Neural cell (in vitro differentiated cells): ENCODE data around the gene TBATA. TPM values are rescaled to one million over a fixed set of nuclear protein-coding genes. Genes with fewer than 3 reads are reported as not detected.

Experiments
- H2AFZ ChIP-seq: fragments of 200-600, 300-800 bp; sonication (generic), shearing (Covaris generic); 2 replicates; pipeline ENCODE4 v1.6.0; 2014; ENCODE audit warnings: low read depth, mild to moderate bottlenecking, antibody characterized with exemption, low read length, moderate library complexity
- H3F3A ChIP-seq: fragments of 200-600 bp; shearing (Covaris generic); 2 replicates; pipeline ENCODE4 v1.6.1; 2016; ENCODE audit warnings: mild to moderate bottlenecking, moderate library complexity, mixed read lengths, antibody characterized with exemption, low read length; ENCODE audit not compliant: insufficient read depth, poor library complexity, severe bottlenecking
- H3K27ac ChIP-seq: fragments of 200-600, 300-800 bp; sonication (generic), shearing (Covaris generic); 2 replicates; pipeline ENCODE4 v1.5.1; 2014; ENCODE audit warnings: mild to moderate bottlenecking, low read length, moderate library complexity
- H3K27me3 ChIP-seq: fragments of 300-800, 200-600 bp; sonication (generic), shearing (Covaris generic); 2 replicates; pipeline ENCODE4 v1.6.0; 2014; ENCODE audit warnings: mild to moderate bottlenecking, low read depth, low read length, moderate library complexity; ENCODE audit not compliant: insufficient read depth
- H3K36me3 ChIP-seq: fragments of 300-800, 200-600 bp; sonication (generic), shearing (Covaris generic); 2 replicates; pipeline ENCODE4 v1.5.1; 2014; ENCODE audit warnings: mild to moderate bottlenecking, antibody characterized with exemption, low read length, moderate library complexity; ENCODE audit not compliant: insufficient read depth
- H3K4me2 ChIP-seq: fragments of 300-800, 200-600 bp; sonication (generic), shearing (Covaris generic); 2 replicates; pipeline ENCODE4 v1.6.0; 2014; ENCODE audit warnings: mild to moderate bottlenecking, low read length
- H3K4me3 ChIP-seq: fragments of 300-800, 200-600 bp; sonication (generic), shearing (Covaris generic); 2 replicates; pipeline ENCODE4 v1.5.1; 2014; ENCODE audit warnings: mild to moderate bottlenecking, low read length, moderate library complexity
- H3K79me2 ChIP-seq: fragments of 200-600 bp; shearing (Covaris generic); replicated peaks from 2 replicates; pipeline ENCODE4 v1.6.0; 2014; ENCODE audit warnings: mild to moderate bottlenecking, low read length, moderate library complexity; ENCODE audit not compliant: insufficient read depth
- H3K9ac ChIP-seq: fragments of 300-800, 200-600 bp; sonication (generic), shearing (Covaris generic); 2 replicates; pipeline ENCODE4 v1.6.1; 2016; ENCODE audit warnings: mild to moderate bottlenecking, low read length, mixed read lengths
- H3K9me2 ChIP-seq: fragments of 200-600 bp; shearing (Covaris generic); 2 replicates; pipeline ENCODE4 v1.6.1; 2016; ENCODE audit warnings: mild to moderate bottlenecking, low read length, mixed read lengths; ENCODE audit not compliant: insufficient read depth
- H3K9me3 ChIP-seq: fragments of 200-600, 300-800 bp; sonication (generic), shearing (Covaris generic); 2 replicates; pipeline ENCODE4 v1.6.1; 2016; ENCODE audit warnings: mild to moderate bottlenecking, mixed run types, low read length, moderate library complexity, mixed read lengths
- H4K20me1 ChIP-seq: fragments of 200-600 bp; shearing (Covaris generic); 2 replicates; pipeline ENCODE4 v1.6.1; 2016; ENCODE audit warnings: mild to moderate bottlenecking, mixed run types; ENCODE audit not compliant: insufficient read depth
- EP300 ChIP-seq: fragments of 450-650 bp; conservative IDR thresholded peaks from 2 replicates; pipeline ENCODE4 v1.6.1; 2014; ENCODE audit warnings: antibody characterized with exemption, mild to moderate bottlenecking, moderate library complexity; ENCODE audit not compliant: poor library complexity, severe bottlenecking
- EZH2 ChIP-seq: fragments of 200-600, 300-800 bp; shearing (Covaris generic), sonication (generic); IDR thresholded peaks from 2 replicates; pipeline ENCODE4 v1.6.1; 2014; ENCODE audit warnings: antibody characterized with exemption, low read length, borderline replicate concordance, mild to moderate bottlenecking; ENCODE audit not compliant: insufficient read depth, poor library complexity, severe bottlenecking
- MXI1 ChIP-seq: fragments of 450-650 bp; conservative IDR thresholded peaks from 2 replicates; pipeline ENCODE4 v1.6.1; 2014; ENCODE audit warnings: antibody characterized with exemption, mild to moderate bottlenecking; ENCODE audit not compliant: poor library complexity, severe bottlenecking
- POLR2AphosphoS5 ChIP-seq: IDR thresholded peaks from 2 replicates; pipeline ENCODE4 v1.6.1; 2012
- RAD21 ChIP-seq: fragments of 450-650 bp; conservative IDR thresholded peaks from 2 replicates; pipeline ENCODE4 v1.6.1; 2014; ENCODE audit warnings: antibody characterized with exemption, mild to moderate bottlenecking, moderate library complexity
- REST ChIP-seq: IDR thresholded peaks from 2 replicates; pipeline ENCODE4 v1.6.1; 2012; ENCODE audit warnings: borderline replicate concordance
- SMC3 ChIP-seq: fragments of 450-650 bp; conservative IDR thresholded peaks from 2 replicates; pipeline ENCODE4 v1.6.1; 2014; ENCODE audit warnings: antibody characterized with exemption, mild to moderate bottlenecking, moderate library complexity; ENCODE audit not compliant: poor library complexity
- TAF1 ChIP-seq: IDR thresholded peaks from 2 replicates; pipeline ENCODE4 v1.6.1; 2012; ENCODE audit warnings: low read depth
- polyA plus RNA-seq: library from polyadenylated mRNA; depleted of rRNA; stranded (reverse); fragments of >200 nt; gene quantifications from 2 replicates; pipeline ENCODE4 v1.2.3, GENCODE V29; 2014
- TF ChIP-seq, protein P1 (sequence below): fragments of 450-650 bp; IDR thresholded peaks from 2 replicates; pipeline ENCODE4 v1.5.1; 2014; ENCODE audit warnings: antibody characterized with exemption, mild to moderate bottlenecking, moderate library complexity; ENCODE audit not compliant: poor library complexity, severe bottlenecking

Gene TBATA
- polyA plus RNA-seq, 1 donor from 2014 or later = not detected

GRCh38 chr10:70738006-70738760 lies 47.0 kb downstream of the TBATA start:
- no peak overlapping the region for H2AFZ ChIP-seq
- no peak overlapping the region for H3K27ac ChIP-seq
- no peak overlapping the region for H3K4me3 ChIP-seq
- H3F3A ChIP-seq = no peaks in the 10 kb centered on the region
- H3K9ac ChIP-seq = no peak overlapping the region
- no peaks in the 10 kb centered on the region for H3K9me3 ChIP-seq
- H3K27me3 ChIP-seq = no peaks in the 10 kb centered on the region
- H3K36me3 ChIP-seq = no peaks in the 10 kb centered on the region
- H3K9me2 ChIP-seq = no peaks in the 10 kb centered on the region
- no peak overlapping the region for H3K4me2 ChIP-seq
- H3K79me2 ChIP-seq = no peaks in the 10 kb centered on the region
- H4K20me1 ChIP-seq = no peaks in the 10 kb centered on the region
- TF ChIP-seq, protein P1, sequence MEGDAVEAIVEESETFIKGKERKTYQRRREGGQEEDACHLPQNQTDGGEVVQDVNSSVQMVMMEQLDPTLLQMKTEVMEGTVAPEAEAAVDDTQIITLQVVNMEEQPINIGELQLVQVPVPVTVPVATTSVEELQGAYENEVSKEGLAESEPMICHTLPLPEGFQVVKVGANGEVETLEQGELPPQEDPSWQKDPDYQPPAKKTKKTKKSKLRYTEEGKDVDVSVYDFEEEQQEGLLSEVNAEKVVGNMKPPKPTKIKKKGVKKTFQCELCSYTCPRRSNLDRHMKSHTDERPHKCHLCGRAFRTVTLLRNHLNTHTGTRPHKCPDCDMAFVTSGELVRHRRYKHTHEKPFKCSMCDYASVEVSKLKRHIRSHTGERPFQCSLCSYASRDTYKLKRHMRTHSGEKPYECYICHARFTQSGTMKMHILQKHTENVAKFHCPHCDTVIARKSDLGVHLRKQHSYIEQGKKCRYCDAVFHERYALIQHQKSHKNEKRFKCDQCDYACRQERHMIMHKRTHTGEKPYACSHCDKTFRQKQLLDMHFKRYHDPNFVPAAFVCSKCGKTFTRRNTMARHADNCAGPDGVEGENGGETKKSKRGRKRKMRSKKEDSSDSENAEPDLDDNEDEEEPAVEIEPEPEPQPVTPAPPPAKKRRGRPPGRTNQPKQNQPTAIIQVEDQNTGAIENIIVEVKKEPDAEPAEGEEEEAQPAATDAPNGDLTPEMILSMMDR = no peak
- TF ChIP-seq EP300 = no peak
- no peak for TF ChIP-seq POLR2AphosphoS5
- TF ChIP-seq REST = no peak
- no peak for TF ChIP-seq SMC3

DNA sequence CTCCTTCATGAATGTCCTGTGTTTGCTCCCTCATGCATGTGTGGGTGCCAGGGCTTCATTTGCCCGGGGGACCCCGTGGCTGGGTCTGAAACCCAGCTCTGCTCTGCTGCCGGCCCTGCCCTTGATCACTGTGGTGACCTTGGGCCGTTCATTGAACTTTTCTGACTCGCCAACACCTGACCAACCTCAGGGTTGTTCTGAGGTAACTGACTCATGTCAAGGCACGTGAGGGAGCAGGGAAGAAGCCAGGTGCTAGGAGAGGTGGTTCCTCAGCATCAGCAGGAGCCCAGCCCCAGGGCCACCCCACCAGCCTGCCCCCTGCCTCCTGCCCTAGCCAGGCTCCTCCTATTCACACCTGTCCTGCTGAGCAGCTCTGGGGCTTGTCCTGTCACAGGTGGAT lies 47.9 kb downstream of the TBATA start:
- Histone ChIP-seq H3K79me2 (no peaks in the 10 kb centered on the region), H3K9me3 (no peaks in the 10 kb centered on the region), H3K4me2 (no peak overlapping the region), H4K20me1 (no peaks in the 10 kb centered on the region), H3K4me3 (no peak overlapping the region), H3K27ac (no peak overlapping the region), H3K36me3 (no peaks in the 10 kb centered on the region), H3F3A (no peaks in the 10 kb centered on the region), H3K27me3 (no peaks in the 10 kb centered on the region), H3K9ac (no peak overlapping the region), H3K9me2 (no peaks in the 10 kb centered on the region), H2AFZ (no peak overlapping the region)
- no peak for TF ChIP-seq RAD21
- TF ChIP-seq TAF1 = no peak
- TF ChIP-seq SMC3 = no peak
- TF ChIP-seq MXI1 = no peak
- TF ChIP-seq EP300 = no peak
- TF ChIP-seq, protein P1 = no peak
- TF ChIP-seq POLR2AphosphoS5 = no peak
- TF ChIP-seq REST = no peak
- no peak for TF ChIP-seq EZH2
